Natural killer cell (primary cell): ENCODE data around the gene PRR16. TPM values are rescaled to one million over a fixed set of nuclear protein-coding genes. Genes with fewer than 3 reads are reported as not detected.

Experiments used
- ATAC-seq, 3 donors: fragments of 150-1000 bp in 2 of 3; fragments of 200-7000 bp in 1 of 3; cut with Tn5 transposase; 1 replicate in 1 of 3; 2 replicates in 2 of 3; pipeline ENCODE4 v1.10.0; 2021; ENCODE audit warnings: mild to moderate bottlenecking in 2 of 3, moderate library complexity in 2 of 3
- DNase-seq, 2 donors: peaks; one replicate each; pipeline versions ENCODE4 v3.0.0 to v3.0.0-alpha.2; 2013 to 2021; ENCODE audit warnings: mixed read lengths in 1 of 2
- H3K27ac ChIP-seq: one replicate; pipeline ENCODE4 v1.5.1; 2013; ENCODE audit warnings: mild to moderate bottlenecking, low read length
- H3K27me3 ChIP-seq: one replicate; pipeline ENCODE4 v1.6.1; 2013; ENCODE audit warnings: low read length; ENCODE audit not compliant: control insufficient read depth, insufficient read depth
- H3K36me3 ChIP-seq: one replicate; pipeline ENCODE4 v1.6.1; 2013; ENCODE audit warnings: low read length; ENCODE audit not compliant: control insufficient read depth, insufficient read depth
- H3K4me1 ChIP-seq: one replicate; pipeline ENCODE4 v1.6.1; 2013; ENCODE audit warnings: low read length; ENCODE audit not compliant: control insufficient read depth, insufficient read depth
- H3K4me3 ChIP-seq: one replicate; pipeline ENCODE4 v1.5.1; 2013; ENCODE audit warnings: low read length
- H3K9me3 ChIP-seq: one replicate; pipeline ENCODE4 v1.6.1; 2013; ENCODE audit warnings: low read length; ENCODE audit not compliant: control insufficient read depth, insufficient read depth
- H3K27ac Mint-ChIP-seq, 2 donors: one replicate each; pipeline ENCODE4 v1.8.0; 2022; ENCODE audit warnings: mild to moderate bottlenecking in 2 of 2, mixed read lengths in 2 of 2, moderate library complexity in 1 of 2
- H3K27me3 Mint-ChIP-seq, 2 donors: one replicate each; pipeline ENCODE4 v1.8.0; 2022; ENCODE audit warnings: low read depth in 2 of 2, mixed read lengths in 2 of 2
- H3K36me3 Mint-ChIP-seq: one replicate; pipeline ENCODE4 v1.8.0; 2022; ENCODE audit warnings: mixed read lengths
- H3K4me1 Mint-ChIP-seq, 2 donors: one replicate each; pipeline ENCODE4 v1.8.0; 2022; ENCODE audit warnings: mixed read lengths in 2 of 2
- H3K4me3 Mint-ChIP-seq: one replicate; pipeline ENCODE4 v1.8.0; 2022; ENCODE audit warnings: mild to moderate bottlenecking, moderate library complexity, mixed read lengths
- H3K9me3 Mint-ChIP-seq, 2 donors: one replicate each; pipeline ENCODE4 v1.8.0; 2022; ENCODE audit warnings: mixed read lengths in 2 of 2
- CTCF ChIP-seq: fragments of 200-600 bp; IDR thresholded peaks from one replicate; pipeline ENCODE4 v1.8.0; 2022; ENCODE audit warnings: antibody characterized with exemption
- WGBS: methylation state at CpG from one replicate; pipeline ENCODE4 v1.1.7; 2013; ENCODE audit warnings: missing lambda C conversion rate; ENCODE audit not compliant: insufficient coverage; 5-methylcytosine and 5-hydroxymethylcytosine counted together
- intact Hi-C: fragments of 100-400 bp; cut with micrococcal nuclease; formaldehyde crosslinking; loops from one replicate; pipeline ENCODE4 v1.14.2; 2022
- total RNA-seq, 4 donors: library from RNA; stranded (reverse); fragments of 120-200 nt in 1 of 4; gene quantifications; one replicate each; pipeline versions ENCODE4 v1.2.3 to v1.2.4, GENCODE V29; 2013 to 2022

Gene PRR16
- total RNA-seq, 3 donors from 2014 or later (not counting 1 experiment from before 2014, with no cell fraction given) = not detected

GRCh38 chr5:120503341-120503740 lies 39.2 kb downstream of the PRR16 start:
- Histone ChIP-seq H3K27ac (no peak overlapping the region), H3K9me3 (no peaks in the 10 kb centered on the region), H3K4me1 (no peaks in the 10 kb centered on the region), H3K36me3 (no peaks in the 10 kb centered on the region), H3K27me3 (no peaks in the 10 kb centered on the region), H3K4me3 (no peak overlapping the region)
- H3K9me3 Mint-ChIP-seq = peaks cover 8 to 12% of the 10 kb centered on the region in 2 donors
- ATAC-seq = no peak
- H3K4me1 Mint-ChIP-seq = no peaks in the 10 kb centered on the region
- H3K36me3 Mint-ChIP-seq = no peaks in the 10 kb centered on the region
- no peaks in the 10 kb centered on the region for H3K27me3 Mint-ChIP-seq
- no peak for DNase-seq
- no peak overlapping the region for H3K4me3 Mint-ChIP-seq
- intact Hi-C loops = no loop called here
- H3K27ac Mint-ChIP-seq = no peak overlapping the region
- TF ChIP-seq CTCF = no peak
- WGBS = 86% methylated on average over 1 of the region's 1 CpG

- H3K27ac Mint-ChIP-seq = no peak overlapping the region
- H3K36me3 Mint-ChIP-seq = no peaks in the 10 kb centered on the region
- Histone ChIP-seq H3K4me1 (no peaks in the 10 kb centered on the region), H3K27me3 (no peaks in the 10 kb centered on the region), H3K4me3 (no peak overlapping the region), H3K9me3 (no peaks in the 10 kb centered on the region), H3K27ac (no peak overlapping the region), H3K36me3 (no peaks in the 10 kb centered on the region)
- no peaks in the 10 kb centered on the region for H3K27me3 Mint-ChIP-seq
- no peaks in the 10 kb centered on the region for H3K4me1 Mint-ChIP-seq
- intact Hi-C loops = no loop called here
- peaks cover 8 to 12% of the 10 kb centered on the region in 2 donors for H3K9me3 Mint-ChIP-seq
- WGBS = 91% methylated on average over 2 of the region's 2 CpGs
- no peak overlapping the region for H3K4me3 Mint-ChIP-seq
- TF ChIP-seq CTCF = no peak
- no peak for ATAC-seq
- no peak for DNase-seq
Measured at GRCh38 chr5:120504057-120504456, 40.0 kb downstream of the PRR16 start.

GRCh38 chr5:120507197-120507596 lies 43.1 kb downstream of the PRR16 start:
- WGBS = 100% methylated on average over 2 of the region's 2 CpGs
- Mint-ChIP-seq H3K4me1 (no peaks in the 10 kb centered on the region), H3K27ac (no peak overlapping the region), H3K36me3 (no peaks in the 10 kb centered on the region), H3K9me3 (peaks cover 2 to 5% of the 10 kb centered on the region in 2 donors), H3K4me3 (no peak overlapping the region), H3K27me3 (no peaks in the 10 kb centered on the region)
- no peak overlapping the region for H3K27ac ChIP-seq
- no peak for DNase-seq
- no peaks in the 10 kb centered on the region for H3K4me1 ChIP-seq
- H3K4me3 ChIP-seq = no peak overlapping the region
- TF ChIP-seq CTCF = no peak
- ATAC-seq = no peak
- H3K9me3 ChIP-seq = no peaks in the 10 kb centered on the region
- intact Hi-C loops = no loop called here
- H3K27me3 ChIP-seq = no peaks in the 10 kb centered on the region
- no peaks in the 10 kb centered on the region for H3K36me3 ChIP-seq

GRCh38 chr5:120507800-120508463 lies 43.8 kb downstream of the PRR16 start:
- WGBS = 93% methylated on average over 2 of the region's 2 CpGs
- H3K4me1 Mint-ChIP-seq = no peaks in the 10 kb centered on the region

More at GRCh38 chr5:120507800-120508463, 43.8 kb downstream of the PRR16 start:
- Histone ChIP-seq H3K27ac (no peak overlapping the region), H3K9me3 (peaks cover 3% of the 10 kb centered on the region), H3K4me1 (no peaks in the 10 kb centered on the region), H3K27me3 (no peaks in the 10 kb centered on the region), H3K4me3 (no peak overlapping the region), H3K36me3 (no peaks in the 10 kb centered on the region)
- intact Hi-C loops = no loop called here
- Mint-ChIP-seq H3K27ac (no peak overlapping the region), H3K9me3 (peaks cover 2 to 5% of the 10 kb centered on the region in 2 donors), H3K36me3 (no peaks in the 10 kb centered on the region), H3K4me3 (no peak overlapping the region), H3K27me3 (no peaks in the 10 kb centered on the region)
- DNase-seq (no peak), ATAC-seq (no peak)
- no peak for TF ChIP-seq CTCF
